ENCODE data around the gene CSF2. TPM values are rescaled to one million over a fixed set of nuclear protein-coding genes. Genes with fewer than 3 reads are reported as not detected.

Gene CSF2
- total RNA-seq, 4 donors from 2014 or later: not detected

- WGBS: 79% methylated on average over 5 of the region's 5 CpGs
- no peak for TF ChIP-seq POLR2A (IDR thresholded peaks at IDR 0.05; ENCODE audit: low read depth)
- intact Hi-C loops (cut with DNase I): no loop called here
Measured at GRCh38 chr5:132102101-132102701, 28.6 kb downstream of the CSF2 start.

GRCh38 chr5:132102944-132103331 lies 29.3 kb downstream of the CSF2 start:
- DNase-seq (ENCODE audit: extremely low spot score): no peak
- H3K27ac ChIP-seq (replicated peaks in 1 of 4): peak overlapping the region in 3 of 4 donors; percentile 23 to 30 (median 27)
- WGBS: 80% methylated on average over 2 of the region's 3 CpGs
- no peaks in the 10 kb centered on the region for H3K9me3 ChIP-seq
- intact Hi-C loops (cut with DNase I): no loop called here
- no peaks in the 10 kb centered on the region for H3K27me3 ChIP-seq
- no peaks in the 10 kb centered on the region for H3K36me3 ChIP-seq
- TF ChIP-seq POLR2A (IDR thresholded peaks at IDR 0.05; ENCODE audit: low read depth) (no peak), POLR2AphosphoS5 (IDR thresholded peaks at IDR 0.05) (no peak), EP300 (IDR thresholded peaks at IDR 0.05) (no peak), CTCF (IDR thresholded peaks at IDR 0.05) (no peak)
- peaks cover 13 to 17% (median 15%) of the 10 kb centered on the region in 4 donors for H3K4me1 ChIP-seq
- no peak overlapping the region for H3K4me3 ChIP-seq

More at GRCh38 chr5:132102101-132102701, 28.6 kb downstream of the CSF2 start:
- Histone ChIP-seq H3K4me1 (peaks cover 13 to 17% (median 15%) of the 10 kb centered on the region in 4 donors), H3K9me3 (no peaks in the 10 kb centered on the region), H3K36me3 (no peaks in the 10 kb centered on the region), H3K4me3 (no peak overlapping the region), H3K27me3 (no peaks in the 10 kb centered on the region), H3K27ac (replicated peaks in 1 of 4) (no peak overlapping the region)
- peak; percentile 91 for DNase-seq (ENCODE audit: extremely low spot score)

GRCh38 chr5:132103332-132103951 lies 29.9 kb downstream of the CSF2 start:
- DNase-seq (ENCODE audit: extremely low spot score): peak; percentile 92
- H3K27me3 ChIP-seq: no peaks in the 10 kb centered on the region
- H3K4me1 ChIP-seq: peaks cover 13 to 17% (median 15%) of the 10 kb centered on the region in 4 donors
- intact Hi-C loops (cut with DNase I): no loop called here
- H3K27ac ChIP-seq (replicated peaks in 1 of 4): peak overlapping the region in 3 of 4 donors; percentile 23 to 30 (median 27)
- no peaks in the 10 kb centered on the region for H3K9me3 ChIP-seq
- peak in 1 of 2 donors; percentile 25 for TF ChIP-seq POLR2AphosphoS5 (IDR thresholded peaks at IDR 0.05)
- no peak for TF ChIP-seq EP300 (IDR thresholded peaks at IDR 0.05)
- TF ChIP-seq POLR2A (IDR thresholded peaks at IDR 0.05; ENCODE audit: low read depth): no peak
- TF ChIP-seq CTCF (IDR thresholded peaks at IDR 0.05): no peak
- H3K36me3 ChIP-seq: no peaks in the 10 kb centered on the region
- H3K4me3 ChIP-seq: no peak overlapping the region

- no peak for TF ChIP-seq CTCF (IDR thresholded peaks at IDR 0.05)
- no peak for TF ChIP-seq EP300 (IDR thresholded peaks at IDR 0.05)
- TF ChIP-seq POLR2A (IDR thresholded peaks at IDR 0.05; ENCODE audit: low read depth): no peak
- TF ChIP-seq POLR2AphosphoS5 (IDR thresholded peaks at IDR 0.05): no peak
- no peak for DNase-seq (ENCODE audit: extremely low spot score)
- 85% methylated on average over 6 of the region's 6 CpGs for WGBS
- Histone ChIP-seq H3K27me3 (no peaks in the 10 kb centered on the region), H3K27ac (replicated peaks in 1 of 4) (peak overlapping the region in 2 of 4 donors; percentile 23 to 27), H3K4me3 (no peak overlapping the region), H3K36me3 (no peaks in the 10 kb centered on the region), H3K4me1 (peaks cover 13 to 17% (median 15%) of the 10 kb centered on the region in 4 donors), H3K9me3 (no peaks in the 10 kb centered on the region)
- intact Hi-C loops (cut with DNase I): no loop called here
Measured at GRCh38 chr5:132103969-132104391, 30.4 kb downstream of the CSF2 start.

- peak; percentile 21 for DNase-seq (ENCODE audit: extremely low spot score)
- no peaks in the 10 kb centered on the region for H3K36me3 ChIP-seq
- no peak overlapping the region for H3K4me3 ChIP-seq
- peaks cover 13 to 17% (median 15%) of the 10 kb centered on the region in 4 donors for H3K4me1 ChIP-seq
- no peaks in the 10 kb centered on the region for H3K9me3 ChIP-seq
- intact Hi-C loops (cut with DNase I): no loop called here
- H3K27ac ChIP-seq (replicated peaks in 1 of 4): no peak overlapping the region
- no peak for TF ChIP-seq POLR2AphosphoS5 (IDR thresholded peaks at IDR 0.05)
- TF ChIP-seq CTCF (IDR thresholded peaks at IDR 0.05): no peak
- no peak for TF ChIP-seq EP300 (IDR thresholded peaks at IDR 0.05)
- H3K27me3 ChIP-seq: no peaks in the 10 kb centered on the region
Measured at GRCh38 chr5:132104556-132104955, 31.0 kb downstream of the CSF2 start.

All from esophagus muscularis mucosa (tissue), 4 donors.